K562 (cell line): ENCODE data around the gene IL17RB. TPM values are rescaled to one million over a fixed set of nuclear protein-coding genes. Genes with fewer than 3 reads are reported as not detected.

Experiments used
- ATAC-seq: fragments of 200-7000 bp; cut with Tn5 transposase; 3 replicates; pipeline ENCODE4 v1.9.1; 2020; ENCODE audit warnings: moderate library complexity
- BruUV-seq: library from RNA; stranded (reverse); fragments of 400-500 nt; replicated peaks from 2 replicates; lab custom pipeline; 2021; lab: Mats Ljungman, UMichigan
- CTCF ChIA-PET: fragments of 300-600 bp; formaldehyde crosslinking; extraction: SDS; loops from one replicate; lab custom pipeline; 2021; ENCODE audit warnings: low intra/inter-chr PET ratio; lab: Yijun Ruan, JAX
- POLR2A ChIA-PET: fragments of 300-600, 350-650 bp; sonication (Branson Sonifier 250); formaldehyde crosslinking; extraction: SDS; loops from one replicate; lab custom pipeline; 2021; ENCODE audit warnings: antibody characterized with exemption, inconsistent platforms; lab: Yijun Ruan, JAX
- DNase-seq, 4 experiments: peaks; one replicate each; pipeline versions ENCODE4 v3.0.0 to v3.0.0-alpha.2; 2011 to 2018; ENCODE audit warnings: low spot score in 3 of 4, mixed read lengths in 3 of 4; ENCODE audit errors: extremely low read depth in 1 of 4
- FAIRE-seq: peaks from 2 replicates; lab custom pipeline; 2011; peaks lifted over from hg19 to GRCh38; lab: Jason Lieb, UNC
- H2AFZ ChIP-seq: 2 replicates; pipeline ENCODE4 v1.6.0; 2011; ENCODE audit warnings: low read depth, low read length, control low read depth, inconsistent platforms
- H3K27ac ChIP-seq: fragments of 200-600 bp; 3 replicates; pipeline ENCODE4 v1.8.0; 2011; ENCODE audit warnings: low read depth, mild to moderate bottlenecking, control low read depth, inconsistent platforms, low read length, moderate library complexity, mixed read lengths; ENCODE audit errors: extremely low read depth
- H3K27me3 ChIP-seq, 2 experiments: fragments of 300-600 bp in 1 of 2; 2 replicates in 1 of 2; 3 replicates in 1 of 2; pipeline versions ENCODE4 v1.6.0 to v1.8.0; 2011; ENCODE audit warnings: inconsistent platforms in 2 of 2, low read length in 2 of 2, mild to moderate bottlenecking in 1 of 2, mixed read lengths in 1 of 2, moderate library complexity in 1 of 2; ENCODE audit not compliant: control insufficient read depth in 2 of 2, insufficient read depth in 2 of 2
- H3K36me3 ChIP-seq: fragments of 300-600 bp; 3 replicates; pipeline ENCODE4 v1.8.0; 2011; ENCODE audit warnings: mild to moderate bottlenecking, low read length, inconsistent platforms; ENCODE audit not compliant: control insufficient read depth, insufficient read depth
- H3K4me1 ChIP-seq, 2 experiments: fragments of 200-600 bp in 1 of 2; replicated peaks in 1 of 2; 2 replicates in 1 of 2; 3 replicates in 1 of 2; pipeline versions ENCODE4 v1.5.1 to v1.8.0; 2011; ENCODE audit warnings: inconsistent platforms in 2 of 2, low read length in 2 of 2, mild to moderate bottlenecking in 1 of 2, mixed read lengths in 1 of 2, moderate library complexity in 1 of 2; ENCODE audit not compliant: control insufficient read depth in 2 of 2, insufficient read depth in 2 of 2
- H3K4me2 ChIP-seq: 2 replicates; pipeline ENCODE4 v1.6.1; 2011; ENCODE audit warnings: low read length, control low read depth, inconsistent platforms, mixed read lengths; ENCODE audit not compliant: insufficient read depth
- H3K4me3 ChIP-seq: fragments of 200-600 bp; sonication (generic), shearing (Covaris generic); 2 replicates; pipeline ENCODE4 v1.5.1; 2016; ENCODE audit warnings: control low read depth, inconsistent platforms
- H3K79me2 ChIP-seq: fragments of 200-600 bp; 3 replicates; pipeline ENCODE4 v1.8.0; 2011; ENCODE audit warnings: low read length, inconsistent platforms; ENCODE audit not compliant: control insufficient read depth, insufficient read depth
- H3K9ac ChIP-seq, 2 experiments: 2 replicates each; pipeline versions ENCODE4 v1.6.0 to v1.6.1; 2011; ENCODE audit warnings: low read depth in 2 of 2, low read length in 2 of 2, control low read depth in 1 of 2, inconsistent platforms in 1 of 2, mild to moderate bottlenecking in 1 of 2, mixed read lengths in 1 of 2; ENCODE audit not compliant: insufficient read depth in 1 of 2
- H3K9me1 ChIP-seq: one replicate; pipeline ENCODE4 v1.6.0; 2011; ENCODE audit warnings: inconsistent platforms, mild to moderate bottlenecking, low read length, moderate library complexity; ENCODE audit not compliant: control insufficient read depth, insufficient read depth
- H3K9me3 ChIP-seq: replicated peaks from 2 replicates; pipeline ENCODE4 v1.5.1; 2011; ENCODE audit warnings: low read depth, low read length, inconsistent platforms; ENCODE audit not compliant: control insufficient read depth, insufficient read depth
- H4K20me1 ChIP-seq: replicated peaks from 2 replicates; pipeline ENCODE4 v1.6.1; 2011; ENCODE audit warnings: low read length, inconsistent platforms, mixed read lengths; ENCODE audit not compliant: control insufficient read depth, insufficient read depth
- DACH1 ChIP-seq: fragments of 450-650 bp; IDR thresholded peaks from 2 replicates; pipeline ENCODE4 v1.6.1; 2018; ENCODE audit not compliant: partially characterized antibody
- ELF1 ChIP-seq: fragments of 200-800 bp; sonication (Bioruptor generic); IDR thresholded peaks from 2 replicates; pipeline ENCODE4 v1.6.1; 2016; ENCODE audit warnings: missing genetic modification characterization, missing compliant biosample characterization
- GATA2 ChIP-seq: sonication (generic); formaldehyde crosslinking; IDR thresholded peaks from 2 replicates; pipeline ENCODE4 v1.4.0; 2020; ENCODE audit warnings: mild to moderate bottlenecking, missing genetic modification reagents
- HDAC1 ChIP-seq, 2 experiments: fragments of 450-650 bp; IDR thresholded peaks; 2 replicates each; pipeline ENCODE4 v1.6.1; 2016 to 2017; ENCODE audit warnings: inconsistent platforms in 1 of 2, mild to moderate bottlenecking in 1 of 2, moderate library complexity in 1 of 2
- HNRNPH1 ChIP-seq: fragments of 200-400 bp; formaldehyde crosslinking; optimal IDR thresholded peaks from 2 replicates; pipeline ENCODE3; 2017; ENCODE audit warnings: low read depth, mild to moderate bottlenecking, low read length, moderate library complexity
- KLF16 ChIP-seq: IDR thresholded peaks from 2 replicates; pipeline ENCODE4 v1.6.1; 2016; ENCODE audit warnings: antibody characterized with exemption
- NFRKB ChIP-seq: fragments of 450-650 bp; IDR thresholded peaks from 2 replicates; pipeline ENCODE4 v1.6.1; 2016; ENCODE audit warnings: low read depth
- PHTF2 ChIP-seq: fragments of 250-450 bp; sonication (Bioruptor Pico); IDR thresholded peaks from 2 replicates; pipeline ENCODE4 v1.5.0; 2021; ENCODE audit warnings: mild to moderate bottlenecking
- RB1 ChIP-seq: fragments of 450-650 bp; IDR thresholded peaks from 2 replicates; pipeline ENCODE4 v1.6.1; 2017; ENCODE audit warnings: low read depth, mild to moderate bottlenecking
- SIX5 ChIP-seq, 2 experiments: IDR thresholded peaks; 2 replicates each; pipeline ENCODE4 v1.6.1; 2011; ENCODE audit warnings: low read length in 2 of 2, borderline replicate concordance in 1 of 2, low read depth in 1 of 2, mild to moderate bottlenecking in 1 of 2, moderate library complexity in 1 of 2; ENCODE audit not compliant: insufficient read depth in 1 of 2
- ZC3H11A ChIP-seq: IDR thresholded peaks from 2 replicates; pipeline ENCODE4 v1.6.1; 2012; ENCODE audit warnings: low read depth, low read length, improper control_type of control experiment
- ZFP1 ChIP-seq: fragments of 450-650 bp; formaldehyde crosslinking; IDR thresholded peaks from 2 replicates; pipeline ENCODE4 v1.4.0; 2020; ENCODE audit warnings: mild to moderate bottlenecking, mixed read lengths
- ZNF41 ChIP-seq: fragments of 250-450 bp; sonication (Bioruptor Pico); conservative IDR thresholded peaks from 2 replicates; pipeline ENCODE4 v1.4.0; 2020; ENCODE audit warnings: mild to moderate bottlenecking
- ZNF696 ChIP-seq: fragments of 250-450 bp; sonication (Bioruptor Pico); conservative IDR thresholded peaks from 2 replicates; pipeline ENCODE4 v1.4.0; 2020; ENCODE audit warnings: mild to moderate bottlenecking, moderate library complexity
- WGBS: fragments of 100-300 bp; shearing (Covaris generic); methylation state at CpG from one replicate; pipeline ENCODE4 v1.1.6; 2016; ENCODE audit warnings: low coverage, mixed read lengths; ENCODE audit not compliant: insufficient coverage; ENCODE audit errors: missing lambda C conversion rate; 5-methylcytosine and 5-hydroxymethylcytosine counted together
- in situ Hi-C: fragments of 300-500 bp; cut with MboI; formaldehyde crosslinking; loops from 4 replicates; pipeline ENCODE4 v1.15.0; 2018; ENCODE audit warnings: inconsistent platforms, mixed read lengths
- intact Hi-C: fragments of 100-400 bp; cut with micrococcal nuclease; formaldehyde crosslinking; loops from 2 replicates; pipeline ENCODE4 v1.14.2; 2022
- polyA plus RNA-seq, 8 experiments: library from polyadenylated mRNA; depleted of rRNA in 4 of 8; stranded (reverse) in 5 of 8; unstranded in 3 of 8; fragments of >200 nt; fragmentation: Nextera tagmentation in 2 of 8; fragmentation: Illumina TruSeq in 1 of 8; extraction: Ambion mirVana in 2 of 8; extraction: Trizol in 1 of 8; gene quantifications; 2 replicates each; pipeline versions ENCODE4 v1.2.1 to v1.2.3, GENCODE V29; 2011 to 2014; ENCODE audit warnings: inconsistent platforms in 1 of 8, missing spikeins in 1 of 8
- total RNA-seq, 7 experiments: library from RNA; depleted of rRNA in 6 of 7; stranded (reverse); fragments of >200 nt in 6 of 7; fragmentation: Illumina TruSeq in 2 of 7; extraction: Trizol in 2 of 7; gene quantifications; 2 replicates each; pipeline versions ENCODE4 v1.2.1 to v1.2.3, GENCODE V29; 2011 to 2021; ENCODE audit warnings: low replicate concordance in 1 of 7
- TF ChIP-seq, protein P1 (sequence below), 2 experiments: fragments of 250-450 bp in 1 of 2; fragments of 450-650 bp in 1 of 2; sonication (Bioruptor Pico) in 1 of 2; IDR thresholded peaks; 2 replicates each; pipeline versions ENCODE4 v1.6.1 to v1.8.0; 2016 to 2021; ENCODE audit warnings: mild to moderate bottlenecking in 2 of 2, moderate library complexity in 2 of 2, missing compliant biosample characterization in 1 of 2, missing genetic modification characterization in 1 of 2
- TF ChIP-seq, protein P2 (sequence below): fragments of 250-450 bp; sonication (Bioruptor Pico); IDR thresholded peaks from 2 replicates; pipeline ENCODE4 v1.6.1; 2021; ENCODE audit warnings: mild to moderate bottlenecking
- TF ChIP-seq, protein P3 (sequence below): fragments of 450-650 bp; IDR thresholded peaks from one replicate; pipeline ENCODE4 v1.6.1; 2018; ENCODE audit warnings: mild to moderate bottlenecking, moderate library complexity; ENCODE audit not compliant: partially characterized antibody

IL17RB gene
- total and polyA plus RNA-seq, 9 of the 15 experiments (the other 6 are each of a cell fraction or from before 2014, with no cell fraction given), result 1.1 to 4.1 (median 1.7) TPM

DNA sequence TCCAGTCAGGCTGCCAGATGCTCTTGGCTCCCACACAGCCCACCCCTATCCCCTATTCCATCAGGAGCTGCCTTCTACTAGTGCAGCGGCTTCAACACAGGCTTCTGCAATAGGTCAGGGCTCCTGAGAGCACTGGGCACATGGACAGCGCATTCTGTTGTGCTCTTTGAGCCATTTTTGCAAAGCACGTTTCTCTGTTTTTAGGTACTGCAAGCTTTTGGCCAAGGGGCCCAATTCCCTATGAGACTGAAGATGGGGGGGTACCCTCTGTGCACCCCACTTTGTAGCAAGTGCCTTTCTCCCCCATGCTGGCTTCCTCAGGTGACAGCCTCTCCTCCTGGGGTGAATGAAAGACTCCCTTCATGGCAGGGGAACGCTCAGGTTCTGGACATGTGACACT lies 31.3 kb upstream of the IL17RB start:
- Histone ChIP-seq H3K27me3 (peaks cover 9 to 65% of the 10 kb centered on the region in 2 experiments; a peak in 3 of 5 replicates), H3K36me3 (no peaks in the 10 kb centered on the region), H3K9me1 (no peaks in the 10 kb centered on the region), H3K4me3 (no peak overlapping the region), H3K9me3 (no peaks in the 10 kb centered on the region), H2AFZ (no peak overlapping the region), H3K27ac (no peak overlapping the region), H3K4me1 (no peaks in the 10 kb centered on the region; a peak in 1 of 5 replicates), H4K20me1 (no peaks in the 10 kb centered on the region), H3K9ac (no peak overlapping the region), H3K79me2 (no peaks in the 10 kb centered on the region), H3K4me2 (no peak overlapping the region)
- POLR2A ChIA-PET, result no interaction called here
- DNase-seq (no peak), FAIRE-seq (no peak), ATAC-seq (no peak)
- BruUV-seq, result no TSS peak
- WGBS, result 10% methylated on average over 4 of the region's 4 CpGs
- intact Hi-C loops, result no loop called here
- TF ChIP-seq SIX5 (IDR thresholded peaks at IDR 0.05; ENCODE audit: borderline replicate concordance in 1 of 2, insufficient read depth in 1 of 2, low read depth in 1 of 2, low read length in 2 of 2), result no peak
- TF ChIP-seq GATA2, result no peak
- TF ChIP-seq KLF16, result no peak
- TF ChIP-seq HNRNPH1, result no peak
- no peak for TF ChIP-seq DACH1
- TF ChIP-seq ELF1 (tag), result no peak
- TF ChIP-seq ZNF41 (CRISPR knock-in tag), result no peak
- TF ChIP-seq RB1, result no peak
- TF ChIP-seq, protein P1, sequence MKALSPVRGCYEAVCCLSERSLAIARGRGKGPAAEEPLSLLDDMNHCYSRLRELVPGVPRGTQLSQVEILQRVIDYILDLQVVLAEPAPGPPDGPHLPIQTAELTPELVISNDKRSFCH (CRISPR knock-in tag; IDR thresholded peaks at IDR 0.05), result no peak
- TF ChIP-seq, protein P1 (tag; IDR thresholded peaks at IDR 0.05), result no peak
- no peak for TF ChIP-seq ZNF696 (CRISPR knock-in tag)
- TF ChIP-seq ZC3H11A, result no peak
- TF ChIP-seq, protein P2, sequence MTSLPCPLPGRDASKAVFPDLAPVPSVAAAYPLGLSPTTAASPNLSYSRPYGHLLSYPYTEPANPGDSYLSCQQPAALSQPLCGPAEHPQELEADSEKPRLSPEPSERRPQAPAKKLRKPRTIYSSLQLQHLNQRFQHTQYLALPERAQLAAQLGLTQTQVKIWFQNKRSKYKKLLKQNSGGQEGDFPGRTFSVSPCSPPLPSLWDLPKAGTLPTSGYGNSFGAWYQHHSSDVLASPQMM (CRISPR knock-in tag), result no peak
- no peak for TF ChIP-seq HDAC1 (IDR thresholded peaks at IDR 0.05)
- TF ChIP-seq NFRKB, result no peak
- TF ChIP-seq, protein P3, sequence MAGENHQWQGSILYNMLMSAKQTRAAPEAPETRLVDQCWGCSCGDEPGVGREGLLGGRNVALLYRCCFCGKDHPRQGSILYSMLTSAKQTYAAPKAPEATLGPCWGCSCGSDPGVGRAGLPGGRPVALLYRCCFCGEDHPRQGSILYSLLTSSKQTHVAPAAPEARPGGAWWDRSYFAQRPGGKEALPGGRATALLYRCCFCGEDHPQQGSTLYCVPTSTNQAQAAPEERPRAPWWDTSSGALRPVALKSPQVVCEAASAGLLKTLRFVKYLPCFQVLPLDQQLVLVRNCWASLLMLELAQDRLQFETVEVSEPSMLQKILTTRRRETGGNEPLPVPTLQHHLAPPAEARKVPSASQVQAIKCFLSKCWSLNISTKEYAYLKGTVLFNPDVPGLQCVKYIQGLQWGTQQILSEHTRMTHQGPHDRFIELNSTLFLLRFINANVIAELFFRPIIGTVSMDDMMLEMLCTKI, result no peak
- no peak for TF ChIP-seq ZFP1 (CRISPR knock-in tag)
- no peak for TF ChIP-seq PHTF2 (CRISPR knock-in tag)
- CTCF ChIA-PET, result no interaction called here
- in situ Hi-C loops, result no loop called here
